Cardiac muscle cell (in vitro differentiated cells and primary cell): ENCODE results near the gene MTURN. TPM values are rescaled to one million over a fixed set of nuclear protein-coding genes. Genes with fewer than 3 reads are reported as not detected.

ENCODE experiments used
- DNase-seq, 2 donors: peaks; one replicate each; pipeline versions ENCODE4 v3.0.0 to v3.0.0-alpha.2; 2010 to 2017; ENCODE audit warnings: low read depth in 1 of 2, low spot score in 1 of 2
- H3K27ac ChIP-seq: fragments of 200-600 bp; sonication (generic); 2 replicates; pipeline ENCODE4 v1.5.1; 2016
- H3K27me3 ChIP-seq: fragments of 200-600 bp; sonication (generic); 2 replicates; pipeline ENCODE4 v1.6.0; 2016; ENCODE audit warnings: control low read depth
- H3K36me3 ChIP-seq: fragments of 200-600 bp; sonication (generic); 2 replicates; pipeline ENCODE4 v1.5.1; 2016; ENCODE audit warnings: control low read depth
- H3K4me1 ChIP-seq: fragments of 200-600 bp; sonication (generic); 2 replicates; pipeline ENCODE4 v1.8.1; 2017; ENCODE audit warnings: low read depth, mild to moderate bottlenecking, mixed run types
- H3K4me3 ChIP-seq: fragments of 200-600 bp; sonication (generic); 2 replicates; pipeline ENCODE4 v1.5.1; 2016; ENCODE audit warnings: mild to moderate bottlenecking
- H3K9me3 ChIP-seq: fragments of 200-600 bp; sonication (generic); 2 replicates; pipeline ENCODE4 v1.5.1; 2017; ENCODE audit warnings: low read depth, mild to moderate bottlenecking, control low read depth
- CTCF ChIP-seq: IDR thresholded peaks from 2 replicates; pipeline ENCODE4 v1.5.1; 2012; ENCODE audit warnings: low read depth, mild to moderate bottlenecking, low read length
- polyA plus RNA-seq: library from polyadenylated mRNA; unstranded; fragments of >200 nt; fragmentation: Nextera tagmentation; extraction: Ambion mirVana; gene quantifications from 2 replicates; pipeline ENCODE4 v1.2.1, GENCODE V29; 2016
- total RNA-seq: library from RNA; depleted of rRNA; stranded (reverse); fragments of >200 nt; gene quantifications from 2 replicates; pipeline ENCODE4 v1.2.3, GENCODE V29; 2016

Gene MTURN
- total and polyA plus RNA-seq, 2 experiments from 2014 or later = 11.2 to 39.3 TPM

GRCh38 chr7:30171766-30172447 is 37.1 kb downstream of the MTURN start:
- H3K27me3 ChIP-seq = peaks cover 15% of the 10 kb centered on the region
- H3K36me3 ChIP-seq = no peaks in the 10 kb centered on the region
- H3K4me1 ChIP-seq = peaks cover 42% of the 10 kb centered on the region
- DNase-seq = no peak
- no peak for TF ChIP-seq CTCF
- no peaks in the 10 kb centered on the region for H3K9me3 ChIP-seq
- H3K4me3 ChIP-seq = no peak overlapping the region
- H3K27ac ChIP-seq = no peak overlapping the region

- Histone ChIP-seq H3K9me3 (no peaks in the 10 kb centered on the region), H3K27ac (no peak overlapping the region), H3K36me3 (no peaks in the 10 kb centered on the region), H3K27me3 (peaks cover 15% of the 10 kb centered on the region), H3K4me1 (peaks cover 39% of the 10 kb centered on the region), H3K4me3 (no peak overlapping the region)
- no peak for DNase-seq
- no peak for TF ChIP-seq CTCF
Observed at GRCh38 chr7:30172451-30172850, 37.7 kb downstream of the MTURN start.

GRCh38 chr7:30173058-30173897 is 38.5 kb downstream of the MTURN start:
- no peaks in the 10 kb centered on the region for H3K9me3 ChIP-seq
- no peaks in the 10 kb centered on the region for H3K36me3 ChIP-seq
- peaks cover 6% of the 10 kb centered on the region for H3K27me3 ChIP-seq
- H3K4me3 ChIP-seq = no peak overlapping the region
- peak; percentile 30 for TF ChIP-seq CTCF
- H3K4me1 ChIP-seq = peaks cover 39% of the 10 kb centered on the region
- H3K27ac ChIP-seq = peak overlapping the region; percentile 2
- DNase-seq = peak; percentile 73 to 86

- H3K27ac ChIP-seq = no peak overlapping the region
- H3K4me3 ChIP-seq = no peak overlapping the region
- no peaks in the 10 kb centered on the region for H3K9me3 ChIP-seq
- no peak for TF ChIP-seq CTCF
- H3K36me3 ChIP-seq = no peaks in the 10 kb centered on the region
- peak; percentile 38 to 55 for DNase-seq
- H3K27me3 ChIP-seq = no peaks in the 10 kb centered on the region
- peaks cover 39% of the 10 kb centered on the region for H3K4me1 ChIP-seq
Observed at GRCh38 chr7:30175180-30175579, 40.4 kb downstream of the MTURN start.

- Histone ChIP-seq H3K9me3 (no peaks in the 10 kb centered on the region), H3K27ac (no peak overlapping the region), H3K36me3 (no peaks in the 10 kb centered on the region), H3K4me3 (no peak overlapping the region), H3K27me3 (no peaks in the 10 kb centered on the region), H3K4me1 (peaks cover 39% of the 10 kb centered on the region)
- no peak for TF ChIP-seq CTCF
- no peak for DNase-seq
Observed at GRCh38 chr7:30175636-30176147, 40.9 kb downstream of the MTURN start.
